Hepatocyte (in vitro differentiated cells): ENCODE data around the gene KCNMB1.

Experiments
- CTCF ChIP-seq: fragments of 200-600 bp; sonication (generic); IDR thresholded peaks from 2 replicates; pipeline ENCODE4 v1.5.1; 2016; ENCODE audit warnings: antibody characterized with exemption, mild to moderate bottlenecking; ENCODE audit not compliant: poor library complexity
- EZH2 ChIP-seq: fragments of 200-600 bp; sonication (generic); IDR thresholded peaks from 2 replicates; pipeline ENCODE4 v1.6.1; 2016; ENCODE audit warnings: antibody characterized with exemption, mild to moderate bottlenecking, borderline replicate concordance

- no peak for TF ChIP-seq CTCF
- TF ChIP-seq EZH2 = no peak
Observed at GRCh38 chr5:170437621-170438375, 48.6 kb upstream of the KCNMB1 start.
